ENCODE data around the gene JAZF1. TPM values are rescaled to one million over a fixed set of nuclear protein-coding genes. Genes with fewer than 3 reads are reported as not detected.

The JAZF1 gene
- total RNA-seq, 1 donor from 2014 or later: 3.1 TPM

- no peak for DNase-seq (ENCODE audit: low read depth, low spot score)
- no peaks in the 10 kb centered on the region for H3K4me1 Mint-ChIP-seq
- H3K27ac Mint-ChIP-seq (ENCODE audit: unreplicated experiment): no peak overlapping the region
- H3K9me3 Mint-ChIP-seq: peaks cover 7% of the 10 kb centered on the region
- H3K27me3 Mint-ChIP-seq (ENCODE audit: low read depth): no peaks in the 10 kb centered on the region
- no peaks in the 10 kb centered on the region for H3K36me3 Mint-ChIP-seq (ENCODE audit: low read depth)
- no peak for TF ChIP-seq CTCF (conservative IDR thresholded peaks at IDR 0.05)
- no peak overlapping the region for H3K4me3 Mint-ChIP-seq
Observed at GRCh38 chr7:27870595-27870994, 310.0 kb downstream of the JAZF1 start.

DNA sequence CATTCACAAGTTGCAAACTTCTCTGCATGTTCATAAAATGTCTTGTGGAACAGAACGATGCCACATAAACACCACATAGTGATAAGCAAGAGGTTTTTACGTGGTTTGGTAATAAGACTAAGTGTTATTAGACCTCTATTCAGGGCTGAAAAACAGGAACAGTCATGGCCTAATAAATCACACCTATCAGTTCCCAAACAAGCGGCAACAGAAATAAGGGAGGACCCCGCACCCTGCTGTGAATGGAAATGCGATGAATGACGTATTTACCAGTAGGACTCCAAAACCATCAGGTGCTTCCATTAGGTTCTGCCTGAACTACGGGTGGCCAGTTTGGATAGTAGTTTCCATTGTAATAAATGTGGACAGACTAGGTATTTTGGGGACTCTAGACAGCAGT is 311.5 kb downstream of the JAZF1 start:
- Mint-ChIP-seq H3K27me3 (ENCODE audit: low read depth) (no peaks in the 10 kb centered on the region), H3K4me3 (no peak overlapping the region), H3K9me3 (peaks cover 5% of the 10 kb centered on the region), H3K4me1 (peaks cover 2% of the 10 kb centered on the region), H3K27ac (ENCODE audit: unreplicated experiment) (no peak overlapping the region), H3K36me3 (ENCODE audit: low read depth) (no peaks in the 10 kb centered on the region)
- DNase-seq (ENCODE audit: low read depth, low spot score): no peak
- TF ChIP-seq CTCF (conservative IDR thresholded peaks at IDR 0.05): no peak

GRCh38 chr7:27868131-27868550 is 312.5 kb downstream of the JAZF1 start:
- H3K4me1 Mint-ChIP-seq: peaks cover 4% of the 10 kb centered on the region
- H3K4me3 Mint-ChIP-seq: no peak overlapping the region
- no peak for TF ChIP-seq CTCF (conservative IDR thresholded peaks at IDR 0.05)
- no peaks in the 10 kb centered on the region for H3K36me3 Mint-ChIP-seq (ENCODE audit: low read depth)
- no peak overlapping the region for H3K27ac Mint-ChIP-seq (ENCODE audit: unreplicated experiment)
- H3K27me3 Mint-ChIP-seq (ENCODE audit: low read depth): no peaks in the 10 kb centered on the region
- no peak for DNase-seq (ENCODE audit: low read depth, low spot score)
- peaks cover under 1% of the 10 kb centered on the region for H3K9me3 Mint-ChIP-seq

GRCh38 chr7:27866828-27867672 is 313.5 kb downstream of the JAZF1 start:
- no peak overlapping the region for H3K27ac Mint-ChIP-seq (ENCODE audit: unreplicated experiment)
- H3K27me3 Mint-ChIP-seq (ENCODE audit: low read depth): no peaks in the 10 kb centered on the region
- TF ChIP-seq CTCF (conservative IDR thresholded peaks at IDR 0.05): no peak
- H3K9me3 Mint-ChIP-seq: no peaks in the 10 kb centered on the region
- peaks cover 4% of the 10 kb centered on the region for H3K4me1 Mint-ChIP-seq
- H3K36me3 Mint-ChIP-seq (ENCODE audit: low read depth): no peaks in the 10 kb centered on the region
- no peak for DNase-seq (ENCODE audit: low read depth, low spot score)
- no peak overlapping the region for H3K4me3 Mint-ChIP-seq

- DNase-seq (ENCODE audit: low read depth, low spot score): no peak
- no peaks in the 10 kb centered on the region for H3K9me3 Mint-ChIP-seq
- no peak for TF ChIP-seq CTCF (conservative IDR thresholded peaks at IDR 0.05)
- no peaks in the 10 kb centered on the region for H3K27me3 Mint-ChIP-seq (ENCODE audit: low read depth)
- no peaks in the 10 kb centered on the region for H3K36me3 Mint-ChIP-seq (ENCODE audit: low read depth)
- peaks cover 4% of the 10 kb centered on the region for H3K4me1 Mint-ChIP-seq
- no peak overlapping the region for H3K4me3 Mint-ChIP-seq
- H3K27ac Mint-ChIP-seq (ENCODE audit: unreplicated experiment): no peak overlapping the region
Observed at GRCh38 chr7:27866256-27866655, 314.3 kb downstream of the JAZF1 start.
